Endodermal cell (in vitro differentiated cells): ENCODE data around the gene SUCLG2. TPM values are rescaled to one million over a fixed set of nuclear protein-coding genes. Genes with fewer than 3 reads are reported as not detected.

ENCODE experiments used
- DNase-seq: peaks from one replicate; pipeline ENCODE4 v3.0.0-alpha.2; 2017
- H3K27ac ChIP-seq: 2 replicates; pipeline ENCODE4 v1.5.1; 2013; ENCODE audit warnings: mild to moderate bottlenecking, low read depth, low read length, moderate library complexity
- H3K27me3 ChIP-seq: 2 replicates; pipeline ENCODE4 v1.6.1; 2013; ENCODE audit warnings: mild to moderate bottlenecking, low read length, moderate library complexity; ENCODE audit not compliant: insufficient read depth, control insufficient read depth, poor library complexity, severe bottlenecking
- H3K36me3 ChIP-seq: 2 replicates; pipeline ENCODE4 v1.7.0; 2013; ENCODE audit warnings: mild to moderate bottlenecking, low read length, moderate library complexity; ENCODE audit not compliant: control insufficient read depth, insufficient read depth
- H3K4me1 ChIP-seq: one replicate; pipeline ENCODE4 v1.7.0; 2013; ENCODE audit warnings: low read length; ENCODE audit not compliant: control insufficient read depth, insufficient read depth
- H3K4me3 ChIP-seq: 2 replicates; pipeline ENCODE4 v1.5.1; 2013; ENCODE audit warnings: mild to moderate bottlenecking, low read length, moderate library complexity
- H3K9ac ChIP-seq: 2 replicates; pipeline ENCODE4 v1.6.1; 2013; ENCODE audit warnings: mild to moderate bottlenecking, low read length, moderate library complexity; ENCODE audit not compliant: poor library complexity, severe bottlenecking; ENCODE audit errors: extremely low read depth
- H3K9me3 ChIP-seq: 2 replicates; pipeline ENCODE4 v1.6.1; 2013; ENCODE audit warnings: mild to moderate bottlenecking, low read length, moderate library complexity; ENCODE audit not compliant: control insufficient read depth
- H3K27ac Mint-ChIP-seq: 2 replicates; pipeline ENCODE4 v1.8.0; 2020; ENCODE audit warnings: mixed read lengths
- H3K27me3 Mint-ChIP-seq: 2 replicates; pipeline ENCODE4 v1.8.0; 2021; ENCODE audit warnings: mild to moderate bottlenecking, mixed read lengths; ENCODE audit not compliant: insufficient read depth
- H3K36me3 Mint-ChIP-seq: 2 replicates; pipeline ENCODE4 v1.8.0; 2020; ENCODE audit warnings: low read depth, mixed read lengths
- H3K4me1 Mint-ChIP-seq: 2 replicates; pipeline ENCODE4 v1.8.0; 2020; ENCODE audit warnings: mixed read lengths
- H3K4me3 Mint-ChIP-seq: 2 replicates; pipeline ENCODE4 v1.8.0; 2020; ENCODE audit warnings: mild to moderate bottlenecking, moderate library complexity, mixed read lengths
- H3K9me3 Mint-ChIP-seq: 2 replicates; pipeline ENCODE4 v1.8.0; 2020; ENCODE audit warnings: mild to moderate bottlenecking, mixed read lengths
- whole genome bisulfite sequencing, 2 experiments: methylation state at CpG; one replicate each; pipeline versions ENCODE4 v1.1.5 to v1.1.7; 2013; ENCODE audit warnings: missing lambda C conversion rate in 2 of 2, mixed read lengths in 1 of 2; ENCODE audit not compliant: insufficient coverage in 1 of 2, insufficient read length in 1 of 2; 5-methylcytosine and 5-hydroxymethylcytosine counted together
- total RNA-seq, 2 donors: library from RNA; stranded (reverse); fragmentation: NEBNext Ultra II Directional in 1 of 2; extraction: Animal tissue kit (Norgen Biotek cat#: 25700) in 1 of 2; gene quantifications; 2 replicates in 1 of 2; 3 replicates in 1 of 2; pipeline ENCODE4 v1.2.1, GENCODE V29; 2021
- TF ChIP-seq, protein P1 (sequence below): fragments of 200-600 bp; sonication (generic); conservative IDR thresholded peaks from 2 replicates; pipeline ENCODE4 v1.5.0; 2021; ENCODE audit warnings: antibody characterized with exemption, mild to moderate bottlenecking

SUCLG2 gene
- total RNA-seq, 2 donors from 2014 or later, result 42.4 to 57.3 TPM

DNA sequence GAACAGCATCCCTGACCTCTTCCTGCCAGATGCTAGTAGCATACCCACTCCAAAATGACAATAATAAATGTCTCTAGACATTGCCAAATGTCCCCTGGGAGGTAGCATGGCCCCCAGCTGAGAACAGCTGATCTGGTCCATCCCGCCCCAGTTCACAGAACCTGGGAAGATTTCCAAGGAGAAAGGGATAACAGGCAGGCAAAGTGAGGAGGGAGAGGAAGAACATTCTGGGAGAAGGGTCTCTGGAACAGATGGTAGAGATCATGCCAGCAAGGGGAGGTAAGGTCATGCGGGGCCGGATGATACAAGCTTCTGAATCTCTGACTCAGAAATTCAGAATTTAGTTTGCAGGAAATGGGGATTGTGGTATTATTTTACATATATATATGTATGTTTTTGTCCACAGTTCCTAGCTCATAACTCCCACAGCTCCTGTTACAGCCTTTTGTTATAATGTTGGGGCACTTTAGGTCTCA, 192.7 kb downstream of the SUCLG2 start:
- Histone ChIP-seq H3K36me3 (no peaks in the 10 kb centered on the region), H3K4me3 (no peak overlapping the region), H3K4me1 (no peaks in the 10 kb centered on the region), H3K27me3 (no peaks in the 10 kb centered on the region), H3K27ac (no peak overlapping the region), H3K9ac (no peak overlapping the region), H3K9me3 (no peaks in the 10 kb centered on the region)
- TF ChIP-seq, protein P1, sequence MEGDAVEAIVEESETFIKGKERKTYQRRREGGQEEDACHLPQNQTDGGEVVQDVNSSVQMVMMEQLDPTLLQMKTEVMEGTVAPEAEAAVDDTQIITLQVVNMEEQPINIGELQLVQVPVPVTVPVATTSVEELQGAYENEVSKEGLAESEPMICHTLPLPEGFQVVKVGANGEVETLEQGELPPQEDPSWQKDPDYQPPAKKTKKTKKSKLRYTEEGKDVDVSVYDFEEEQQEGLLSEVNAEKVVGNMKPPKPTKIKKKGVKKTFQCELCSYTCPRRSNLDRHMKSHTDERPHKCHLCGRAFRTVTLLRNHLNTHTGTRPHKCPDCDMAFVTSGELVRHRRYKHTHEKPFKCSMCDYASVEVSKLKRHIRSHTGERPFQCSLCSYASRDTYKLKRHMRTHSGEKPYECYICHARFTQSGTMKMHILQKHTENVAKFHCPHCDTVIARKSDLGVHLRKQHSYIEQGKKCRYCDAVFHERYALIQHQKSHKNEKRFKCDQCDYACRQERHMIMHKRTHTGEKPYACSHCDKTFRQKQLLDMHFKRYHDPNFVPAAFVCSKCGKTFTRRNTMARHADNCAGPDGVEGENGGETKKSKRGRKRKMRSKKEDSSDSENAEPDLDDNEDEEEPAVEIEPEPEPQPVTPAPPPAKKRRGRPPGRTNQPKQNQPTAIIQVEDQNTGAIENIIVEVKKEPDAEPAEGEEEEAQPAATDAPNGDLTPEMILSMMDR, result no peak
- DNase-seq, result no peak
- Mint-ChIP-seq H3K4me3 (no peak overlapping the region), H3K36me3 (no peaks in the 10 kb centered on the region), H3K9me3 (no peaks in the 10 kb centered on the region), H3K27ac (peak overlapping the region; percentile 72), H3K27me3 (no peaks in the 10 kb centered on the region), H3K4me1 (peaks cover 4% of the 10 kb centered on the region)
- WGBS, 2 experiments, result 97% methylated on average over 3 of the region's 3 CpGs; no CpG with 5 or more reads in 1 of the 2 experiments

DNA sequence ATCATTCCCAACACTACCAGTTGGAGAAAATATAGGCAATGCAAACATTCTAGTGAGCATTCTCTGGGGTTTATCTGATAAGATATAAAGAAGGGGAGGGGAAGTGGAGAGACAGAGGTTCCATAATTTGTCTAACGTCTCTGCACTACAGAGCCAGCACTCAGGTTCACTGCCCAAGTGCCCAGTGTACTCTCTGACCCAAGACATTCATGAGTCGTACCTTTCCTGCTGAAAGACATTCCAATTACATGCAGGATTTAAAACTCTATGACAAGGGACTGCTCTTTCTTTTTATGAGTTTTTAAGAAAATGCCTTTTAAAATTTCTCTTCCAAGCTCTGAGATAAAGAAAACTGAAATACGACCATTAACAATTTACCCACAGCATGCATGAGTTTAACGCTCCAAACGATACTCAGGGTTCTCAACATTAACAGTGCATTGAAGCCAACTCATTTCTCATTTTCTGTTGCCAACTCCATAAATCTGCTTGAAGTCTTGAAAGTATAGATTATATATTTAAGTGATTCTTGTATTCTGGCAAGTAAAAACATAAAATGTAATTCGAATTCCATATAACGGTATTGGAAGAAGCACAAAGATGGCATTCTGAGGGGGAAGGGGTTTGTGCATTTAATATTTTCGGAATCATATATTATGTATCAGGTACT, 193.4 kb downstream of the SUCLG2 start:
- Histone ChIP-seq H3K4me3 (no peak overlapping the region), H3K36me3 (no peaks in the 10 kb centered on the region), H3K27ac (no peak overlapping the region), H3K27me3 (no peaks in the 10 kb centered on the region), H3K4me1 (no peaks in the 10 kb centered on the region), H3K9ac (no peak overlapping the region), H3K9me3 (no peaks in the 10 kb centered on the region)
- WGBS, 2 experiments, result 94 to 100% methylated on average over 5 to 8 of the region's 8 CpGs
- DNase-seq, result no peak
- H3K27me3 Mint-ChIP-seq, result no peaks in the 10 kb centered on the region
- H3K27ac Mint-ChIP-seq, result no peak overlapping the region
- H3K36me3 Mint-ChIP-seq, result no peaks in the 10 kb centered on the region
- H3K9me3 Mint-ChIP-seq, result no peaks in the 10 kb centered on the region
- H3K4me3 Mint-ChIP-seq, result no peak overlapping the region
- TF ChIP-seq, protein P1, result no peak
- H3K4me1 Mint-ChIP-seq, result peaks cover 4% of the 10 kb centered on the region

DNA sequence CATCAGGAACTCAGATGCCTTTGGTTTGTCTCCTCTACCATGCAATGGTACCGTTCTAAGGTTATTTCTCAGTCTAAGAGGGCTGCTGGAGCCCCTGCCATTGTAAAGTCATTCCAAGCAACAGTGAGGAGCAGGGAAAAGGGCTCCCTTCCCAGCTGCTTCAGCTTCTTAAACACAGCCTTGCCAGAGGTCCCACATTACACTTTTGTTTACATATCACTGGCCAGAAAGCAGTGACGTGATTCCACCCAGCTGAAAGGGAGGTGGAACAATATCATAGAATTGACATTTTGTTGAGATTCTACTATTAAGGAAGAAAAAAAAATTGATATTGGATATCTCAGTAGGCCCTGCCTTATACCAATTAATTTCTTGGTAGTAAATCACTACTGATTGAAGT, 194.6 kb downstream of the SUCLG2 start:
- H3K9me3 Mint-ChIP-seq, result no peaks in the 10 kb centered on the region
- WGBS, 2 experiments, result 91 to 100% methylated on average over 1 to 2 of the region's 2 CpGs
- no peak for DNase-seq
- Histone ChIP-seq H3K4me3 (no peak overlapping the region), H3K9me3 (no peaks in the 10 kb centered on the region), H3K27me3 (no peaks in the 10 kb centered on the region), H3K9ac (no peak overlapping the region), H3K27ac (no peak overlapping the region), H3K36me3 (no peaks in the 10 kb centered on the region), H3K4me1 (no peaks in the 10 kb centered on the region)
- H3K4me1 Mint-ChIP-seq, result no peaks in the 10 kb centered on the region
- no peak overlapping the region for H3K27ac Mint-ChIP-seq
- no peaks in the 10 kb centered on the region for H3K27me3 Mint-ChIP-seq
- no peaks in the 10 kb centered on the region for H3K36me3 Mint-ChIP-seq
- TF ChIP-seq, protein P1, result no peak
- H3K4me3 Mint-ChIP-seq, result no peak overlapping the region
